Measurements from ENCODE around the gene DLG5.

DLG5 gene

DNA sequence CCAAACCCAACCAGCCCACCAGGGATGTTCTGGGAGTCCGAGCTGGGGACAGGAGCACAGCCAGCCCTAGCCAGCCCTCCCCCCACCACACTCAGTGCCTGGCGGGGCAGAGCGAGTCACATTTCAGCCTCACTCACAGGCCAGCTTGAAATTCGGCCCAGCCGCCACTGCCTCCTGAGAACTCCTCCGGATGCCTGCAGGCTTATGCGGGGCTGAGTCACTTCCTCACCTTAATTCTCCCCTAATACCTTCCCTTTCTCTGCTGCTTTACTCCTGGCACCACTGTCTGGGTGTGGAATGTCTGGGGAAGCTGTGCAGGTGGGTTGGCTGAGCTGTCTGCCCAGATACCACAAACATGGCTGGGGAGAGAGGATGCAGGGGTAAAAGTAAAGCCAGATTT, 22.6 kb upstream of the DLG5 start:
- DNase-seq (ENCODE audit: low spot score) = peak; percentile 86

DNA sequence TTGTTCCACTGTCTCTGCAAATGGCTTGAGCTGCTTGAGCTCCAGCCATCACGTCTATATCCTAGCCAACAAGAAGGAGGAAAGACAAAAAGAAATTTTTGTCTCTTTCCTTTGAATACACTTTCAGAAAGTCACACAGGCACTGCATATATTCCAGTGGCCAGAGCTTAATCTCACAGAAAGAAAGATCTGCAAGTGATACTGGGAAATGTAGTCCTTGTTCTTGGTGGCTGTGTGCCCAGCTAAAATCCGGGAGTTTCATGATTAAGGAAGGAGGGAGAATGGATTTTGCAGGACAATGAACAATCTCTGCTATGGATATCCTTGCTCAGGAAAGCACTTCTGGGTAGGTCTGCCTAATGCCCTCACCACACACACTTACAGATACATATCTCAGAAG, 19.5 kb upstream of the DLG5 start:
- no peak for DNase-seq (ENCODE audit: low spot score)

GRCh38 chr10:77944519-77944918, 18.0 kb upstream of the DLG5 start:
- DNase-seq (ENCODE audit: low spot score) = no peak

GRCh38 chr10:77943121-77943901, 16.8 kb upstream of the DLG5 start:
- peak; percentile 58 for DNase-seq (ENCODE audit: low spot score)

DNA sequence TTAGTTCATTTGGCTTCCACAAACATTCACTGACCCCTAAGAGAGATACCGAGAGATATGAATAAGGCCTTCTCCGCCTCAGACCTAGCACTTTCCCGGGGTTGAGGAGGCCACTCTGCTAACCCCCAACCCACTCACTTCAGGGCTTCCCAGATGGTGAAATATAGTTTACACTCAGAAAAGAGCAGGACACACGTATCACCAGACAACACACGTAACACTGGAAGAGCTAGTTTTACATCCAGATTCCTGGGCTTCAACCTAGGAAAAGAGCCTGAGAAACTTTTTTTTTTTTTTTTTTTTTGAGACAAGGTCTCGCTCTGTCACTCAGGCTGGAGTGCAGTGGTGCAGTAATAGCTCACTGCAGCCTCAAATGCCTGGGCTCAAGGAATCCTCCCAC, 15.2 kb upstream of the DLG5 start:
- no peak for DNase-seq (ENCODE audit: low spot score)

- no peak for DNase-seq (ENCODE audit: low spot score)
These were observed 14.1 kb upstream of the DLG5 start for GRCh38 chr10:77940627-77941026.

DNA sequence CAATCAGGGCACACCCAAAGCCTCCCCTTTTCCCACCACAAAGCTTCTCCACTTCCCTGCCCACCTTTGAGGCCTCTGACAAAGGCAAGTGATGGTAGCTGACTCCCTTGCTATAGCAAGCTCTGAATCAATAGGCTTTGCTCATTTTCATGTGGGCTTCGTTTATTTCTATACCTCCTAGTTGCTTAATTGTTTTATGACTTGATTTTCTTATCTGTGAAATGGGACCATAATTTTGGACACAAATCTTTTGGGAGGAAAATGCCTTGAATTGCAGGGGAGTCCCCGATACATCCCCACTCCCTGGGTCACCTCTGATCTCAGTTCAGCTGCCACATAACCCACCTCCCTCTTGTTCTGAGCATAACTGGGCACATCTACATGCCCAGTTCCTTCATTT, 13.7 kb upstream of the DLG5 start:
- no peak for DNase-seq (ENCODE audit: low spot score)

- DNase-seq (ENCODE audit: low spot score) = no peak
These were observed 13.0 kb upstream of the DLG5 start for GRCh38 chr10:77939561-77940001.

DNA sequence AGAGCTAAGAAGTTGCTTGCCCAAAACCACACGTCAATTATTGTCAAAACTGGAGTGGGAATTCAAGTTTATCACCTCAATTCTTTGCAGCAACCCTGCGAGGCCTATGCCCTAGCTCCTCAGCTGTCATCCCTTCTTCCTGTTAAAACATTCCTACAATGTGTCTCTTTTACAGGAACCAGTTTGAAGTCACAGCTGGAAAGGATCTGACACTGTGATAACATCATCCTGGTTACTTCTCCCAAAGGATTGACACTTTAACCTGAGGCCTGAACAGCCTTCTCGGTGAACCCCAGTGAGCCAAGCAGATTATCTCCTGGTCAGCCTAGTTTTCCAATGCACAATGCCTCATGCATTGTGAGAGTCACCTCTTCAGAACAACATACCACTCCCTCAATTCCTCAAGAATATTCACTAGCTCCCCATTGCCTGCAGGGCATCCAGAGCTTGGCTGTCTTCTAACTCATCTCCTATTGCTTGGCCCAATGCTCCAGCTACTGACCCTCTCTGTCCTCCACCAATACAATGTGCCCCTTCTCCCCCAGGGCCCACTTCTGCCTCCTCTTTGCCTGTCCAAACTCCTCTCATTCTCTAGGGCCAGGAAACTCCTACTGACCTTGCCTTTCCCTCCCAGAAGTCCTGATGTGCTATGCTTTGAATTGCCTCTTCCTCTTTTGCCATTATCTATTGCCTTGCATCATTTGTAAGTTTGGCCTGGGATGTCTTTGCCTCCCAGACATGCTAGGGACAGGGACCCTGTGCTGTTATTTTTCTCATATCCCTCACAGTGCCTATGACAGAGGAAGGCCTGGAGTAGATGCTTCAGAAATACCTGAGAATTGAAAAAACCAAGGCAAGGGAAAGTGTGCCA, 10.4 kb upstream of the DLG5 start:
- DNase-seq (ENCODE audit: low spot score) = no peak

DNA sequence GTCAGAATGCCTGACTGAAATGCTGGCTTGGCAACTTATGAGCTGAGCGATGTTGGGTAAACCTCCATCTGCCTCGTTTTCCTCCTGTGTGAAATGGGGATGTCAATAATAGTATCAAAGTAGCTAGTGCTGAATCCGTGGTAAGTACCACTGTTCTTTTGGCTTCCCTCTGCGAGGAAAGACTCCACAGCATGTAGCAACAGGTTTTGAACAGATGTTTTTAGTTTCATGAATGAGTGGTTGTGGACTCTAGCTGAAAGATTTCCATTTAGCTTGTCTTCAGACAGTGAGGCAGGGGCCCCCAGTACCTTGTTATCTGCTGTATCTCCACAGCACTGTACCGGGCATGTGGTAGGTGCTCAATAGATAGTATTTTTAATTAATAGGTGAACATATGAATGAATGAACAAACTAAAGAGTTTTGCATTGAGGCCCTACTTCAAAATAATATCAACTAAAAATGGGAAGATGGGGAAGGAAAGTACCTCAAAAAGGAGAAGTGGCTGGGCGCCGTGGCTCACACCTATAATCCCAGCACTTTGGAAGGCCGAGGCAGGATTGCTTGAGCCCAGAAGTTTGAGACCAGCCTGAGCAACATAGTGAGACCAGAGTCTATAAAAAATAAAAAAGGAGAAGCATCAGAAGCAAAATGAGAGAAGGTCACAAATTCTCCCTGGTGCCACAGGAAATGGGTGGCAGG, 5.6 kb upstream of the DLG5 start:
- DNase-seq (ENCODE audit: low spot score) = no peak

DNA sequence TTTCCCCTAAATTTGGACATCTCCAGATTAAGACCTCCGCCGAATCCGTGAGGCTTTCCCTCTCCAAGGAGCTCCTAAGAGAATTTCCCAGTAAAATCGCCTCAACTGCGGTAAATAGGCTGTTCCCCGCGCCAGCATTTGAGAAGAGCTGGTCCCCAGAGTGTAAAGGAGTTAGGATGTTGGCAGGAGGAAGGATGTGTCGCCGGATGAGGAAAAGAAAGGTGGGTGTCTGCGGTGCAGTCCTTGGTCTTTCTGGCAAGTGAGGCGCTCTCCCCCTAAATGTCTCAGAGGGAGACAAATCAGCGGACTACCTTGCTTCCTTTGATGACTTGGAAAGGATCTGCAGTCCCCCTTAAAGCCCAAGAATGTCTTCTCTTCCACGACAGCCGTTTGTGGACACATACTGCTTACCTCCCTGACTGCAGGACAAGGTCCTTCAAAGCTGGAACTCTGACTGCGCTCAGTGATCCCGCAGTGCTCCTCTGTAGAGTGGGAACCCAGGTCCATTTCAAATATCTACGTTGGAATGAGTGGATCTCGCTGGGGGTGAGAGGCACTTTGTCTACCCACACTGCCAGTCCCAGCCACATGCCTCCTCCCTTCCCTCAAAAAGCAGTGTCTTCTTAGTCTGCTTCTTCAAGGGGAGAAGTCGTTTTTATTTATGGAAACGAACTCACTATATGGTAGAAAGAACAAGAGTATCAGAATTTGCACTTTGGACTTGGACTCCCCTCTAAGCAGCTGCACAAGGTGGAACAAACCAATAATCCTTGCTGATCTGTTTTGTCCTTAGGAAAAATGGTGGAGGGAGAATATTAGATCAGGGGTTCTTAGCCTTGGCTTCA, 1.1 kb upstream of the DLG5 start:
- peak; percentile 33 for DNase-seq (ENCODE audit: low spot score)

DNA sequence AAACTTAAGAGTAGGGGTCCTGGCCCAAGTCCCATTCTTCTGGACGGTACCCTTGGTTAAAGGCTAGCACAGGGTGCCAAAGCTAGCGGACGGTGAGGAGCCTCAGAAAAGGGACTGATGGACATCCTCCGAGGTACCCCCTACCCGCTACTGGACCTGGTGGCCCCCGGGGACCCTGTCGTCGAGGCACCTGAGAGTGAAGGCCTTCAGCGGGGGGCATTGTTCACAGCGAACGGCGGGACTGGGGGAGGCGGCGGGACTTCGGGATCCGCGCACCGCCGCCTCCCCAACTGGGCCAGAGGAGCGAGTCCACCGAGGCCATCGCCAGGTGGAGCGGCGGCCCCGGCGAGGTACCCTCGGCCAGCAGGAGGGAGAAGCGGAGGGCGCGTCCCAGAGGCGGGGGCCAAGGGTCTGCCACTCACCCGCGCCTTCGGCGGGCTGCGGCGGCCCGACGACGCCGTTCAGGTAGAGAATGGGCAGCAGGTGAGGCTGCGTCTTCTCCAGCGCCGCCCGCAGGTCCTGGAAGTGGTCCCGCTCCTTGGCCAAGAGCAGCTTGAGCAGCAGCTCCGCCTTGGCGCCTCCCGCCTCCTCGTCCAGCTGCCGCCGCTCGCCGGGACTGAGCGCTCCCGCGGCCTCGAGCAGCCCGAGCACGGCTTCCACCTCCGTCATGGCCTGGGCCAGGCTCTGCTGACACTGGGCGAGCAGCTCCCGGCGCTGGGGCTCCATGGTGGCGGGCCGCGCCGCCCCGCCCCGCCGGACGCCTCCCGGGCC, 575 bp downstream of the DLG5 start:
- peak; percentile 74 for DNase-seq (ENCODE audit: low spot score)

GRCh38 chr10:77925410-77925794, 1.2 kb downstream of the DLG5 start:
- peak; percentile 35 for DNase-seq (ENCODE audit: low spot score)

- DNase-seq (ENCODE audit: low spot score) = no peak
These were observed 3.9 kb downstream of the DLG5 start for GRCh38 chr10:77922566-77923179.

- no peak for DNase-seq (ENCODE audit: low spot score)
These were observed 4.5 kb downstream of the DLG5 start for GRCh38 chr10:77922055-77922454.

DNA sequence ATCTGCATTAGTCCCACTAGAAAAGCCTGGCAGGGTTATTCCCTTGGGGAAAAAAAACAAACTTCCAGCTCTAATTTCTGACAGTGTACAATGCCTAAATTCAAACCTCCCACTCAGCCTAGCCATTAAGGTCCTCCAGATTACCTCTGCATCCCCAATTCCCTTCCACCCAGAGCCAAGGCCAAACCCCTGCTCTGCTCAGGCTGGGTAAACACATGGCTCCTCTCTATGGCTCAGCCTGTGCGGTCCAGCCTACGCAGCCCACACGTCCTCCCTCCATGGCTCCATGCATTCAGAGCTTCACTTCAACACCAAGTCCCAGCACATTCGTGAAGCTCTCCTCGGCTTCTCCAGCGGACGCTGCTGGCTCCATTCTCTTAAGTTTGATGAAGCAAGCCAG, 5.2 kb downstream of the DLG5 start:
- DNase-seq (ENCODE audit: low spot score) = no peak

DNA sequence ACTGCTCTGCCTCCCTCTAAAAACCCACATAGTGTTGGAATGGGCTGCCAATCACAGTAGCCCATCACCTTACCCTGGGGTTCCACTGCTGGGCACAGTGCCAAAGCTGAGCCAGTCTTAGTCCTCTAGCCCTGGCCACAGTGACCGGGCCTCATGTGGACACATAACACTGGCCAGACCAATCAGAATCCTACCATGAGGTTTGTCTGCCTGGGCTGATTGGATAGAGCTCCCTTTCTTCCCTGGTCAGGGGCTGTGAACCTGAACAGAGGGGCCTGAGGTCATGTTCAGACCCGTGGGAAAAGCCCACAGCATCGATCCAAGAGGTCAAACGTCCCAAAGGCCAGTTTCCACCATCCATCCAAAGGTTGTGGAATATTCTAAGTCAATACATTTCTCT, 6.1 kb downstream of the DLG5 start:
- DNase-seq (ENCODE audit: low spot score) = no peak

GRCh38 chr10:77919713-77920108, 6.8 kb downstream of the DLG5 start:
- no peak for DNase-seq (ENCODE audit: low spot score)

- DNase-seq (ENCODE audit: low spot score) = no peak
These were observed 11.0 kb downstream of the DLG5 start for GRCh38 chr10:77915319-77916105.

DNA sequence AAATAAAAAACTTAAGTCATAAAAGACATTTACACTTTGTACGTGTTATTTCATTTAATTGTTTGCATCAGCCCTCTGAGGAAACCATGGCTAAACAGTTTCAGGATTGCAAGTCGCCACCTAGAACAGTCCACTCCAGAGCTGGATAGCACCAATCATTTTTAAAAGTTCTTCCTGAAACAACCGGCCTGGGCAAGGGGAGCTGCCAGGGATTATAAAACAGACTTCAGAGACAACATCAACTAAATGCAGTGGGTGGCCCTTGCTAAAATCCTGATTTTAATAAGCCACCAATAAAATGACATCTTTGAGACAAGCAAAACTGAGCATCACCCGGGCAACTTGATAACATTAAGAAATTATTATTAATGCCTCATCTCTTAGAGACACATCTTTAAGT, 13.5 kb downstream of the DLG5 start:
- DNase-seq (ENCODE audit: low spot score) = no peak

Measured in iPS-NIHi11 (cell line).